ENCODE measurements around the gene PCID2.
"Not testable (repeated sequence)": the region's sequence is repeated elsewhere in the genome, so short reads cannot be mapped to it uniquely, and the experiment has no call there.

DNA sequence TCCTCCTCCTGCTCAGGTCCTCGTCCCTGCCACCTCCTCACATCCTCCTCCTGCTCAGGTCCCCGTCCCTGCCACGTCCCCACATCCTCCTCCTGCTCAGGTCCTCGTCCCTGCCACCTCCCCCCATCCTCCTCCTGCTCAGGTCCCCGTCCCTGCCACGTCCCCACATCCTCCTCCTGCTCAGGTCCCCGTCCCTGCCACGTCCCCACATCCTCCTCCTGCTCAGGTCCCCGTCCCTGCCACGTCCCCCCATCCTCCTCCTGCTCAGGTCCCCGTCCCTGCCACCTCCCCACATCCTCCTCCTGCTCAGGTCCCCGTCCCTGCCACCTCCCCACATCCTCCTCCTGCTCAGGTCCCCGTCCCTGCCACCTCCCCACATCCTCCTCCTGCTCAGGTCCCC is 46.5 kb downstream of the PCID2 start:
- TF ChIP-seq, protein P1, sequence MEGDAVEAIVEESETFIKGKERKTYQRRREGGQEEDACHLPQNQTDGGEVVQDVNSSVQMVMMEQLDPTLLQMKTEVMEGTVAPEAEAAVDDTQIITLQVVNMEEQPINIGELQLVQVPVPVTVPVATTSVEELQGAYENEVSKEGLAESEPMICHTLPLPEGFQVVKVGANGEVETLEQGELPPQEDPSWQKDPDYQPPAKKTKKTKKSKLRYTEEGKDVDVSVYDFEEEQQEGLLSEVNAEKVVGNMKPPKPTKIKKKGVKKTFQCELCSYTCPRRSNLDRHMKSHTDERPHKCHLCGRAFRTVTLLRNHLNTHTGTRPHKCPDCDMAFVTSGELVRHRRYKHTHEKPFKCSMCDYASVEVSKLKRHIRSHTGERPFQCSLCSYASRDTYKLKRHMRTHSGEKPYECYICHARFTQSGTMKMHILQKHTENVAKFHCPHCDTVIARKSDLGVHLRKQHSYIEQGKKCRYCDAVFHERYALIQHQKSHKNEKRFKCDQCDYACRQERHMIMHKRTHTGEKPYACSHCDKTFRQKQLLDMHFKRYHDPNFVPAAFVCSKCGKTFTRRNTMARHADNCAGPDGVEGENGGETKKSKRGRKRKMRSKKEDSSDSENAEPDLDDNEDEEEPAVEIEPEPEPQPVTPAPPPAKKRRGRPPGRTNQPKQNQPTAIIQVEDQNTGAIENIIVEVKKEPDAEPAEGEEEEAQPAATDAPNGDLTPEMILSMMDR (IDR thresholded peaks at IDR 0.05; ENCODE audit: low read depth, low read length): not testable (repeated sequence)
- TF ChIP-seq EZH2phosphoT487 (IDR thresholded peaks at IDR 0.05; ENCODE audit: low read depth): not testable (repeated sequence)
